Neural cell (in vitro differentiated cells): ENCODE measurements around the gene FETUB. TPM values are rescaled to one million over a fixed set of nuclear protein-coding genes. Genes with fewer than 3 reads are reported as not detected.

ENCODE experiments used
- H2AFZ ChIP-seq: fragments of 200-600, 300-800 bp; sonication (generic), shearing (Covaris generic); 2 replicates; pipeline ENCODE4 v1.6.0; 2014; ENCODE audit warnings: low read depth, mild to moderate bottlenecking, antibody characterized with exemption, low read length, moderate library complexity
- H3F3A ChIP-seq: fragments of 200-600 bp; shearing (Covaris generic); 2 replicates; pipeline ENCODE4 v1.6.1; 2016; ENCODE audit warnings: mild to moderate bottlenecking, moderate library complexity, mixed read lengths, antibody characterized with exemption, low read length; ENCODE audit not compliant: insufficient read depth, poor library complexity, severe bottlenecking
- H3K27ac ChIP-seq: fragments of 200-600, 300-800 bp; sonication (generic), shearing (Covaris generic); 2 replicates; pipeline ENCODE4 v1.5.1; 2014; ENCODE audit warnings: mild to moderate bottlenecking, low read length, moderate library complexity
- H3K27me3 ChIP-seq: fragments of 300-800, 200-600 bp; sonication (generic), shearing (Covaris generic); 2 replicates; pipeline ENCODE4 v1.6.0; 2014; ENCODE audit warnings: mild to moderate bottlenecking, low read depth, low read length, moderate library complexity; ENCODE audit not compliant: insufficient read depth
- H3K36me3 ChIP-seq: fragments of 300-800, 200-600 bp; sonication (generic), shearing (Covaris generic); 2 replicates; pipeline ENCODE4 v1.5.1; 2014; ENCODE audit warnings: mild to moderate bottlenecking, antibody characterized with exemption, low read length, moderate library complexity; ENCODE audit not compliant: insufficient read depth
- H3K4me2 ChIP-seq: fragments of 300-800, 200-600 bp; sonication (generic), shearing (Covaris generic); 2 replicates; pipeline ENCODE4 v1.6.0; 2014; ENCODE audit warnings: mild to moderate bottlenecking, low read length
- H3K4me3 ChIP-seq: fragments of 300-800, 200-600 bp; sonication (generic), shearing (Covaris generic); 2 replicates; pipeline ENCODE4 v1.5.1; 2014; ENCODE audit warnings: mild to moderate bottlenecking, low read length, moderate library complexity
- H3K79me2 ChIP-seq: fragments of 200-600 bp; shearing (Covaris generic); replicated peaks from 2 replicates; pipeline ENCODE4 v1.6.0; 2014; ENCODE audit warnings: mild to moderate bottlenecking, low read length, moderate library complexity; ENCODE audit not compliant: insufficient read depth
- H3K9ac ChIP-seq: fragments of 300-800, 200-600 bp; sonication (generic), shearing (Covaris generic); 2 replicates; pipeline ENCODE4 v1.6.1; 2016; ENCODE audit warnings: mild to moderate bottlenecking, low read length, mixed read lengths
- H3K9me2 ChIP-seq: fragments of 200-600 bp; shearing (Covaris generic); 2 replicates; pipeline ENCODE4 v1.6.1; 2016; ENCODE audit warnings: mild to moderate bottlenecking, low read length, mixed read lengths; ENCODE audit not compliant: insufficient read depth
- H3K9me3 ChIP-seq: fragments of 200-600, 300-800 bp; sonication (generic), shearing (Covaris generic); 2 replicates; pipeline ENCODE4 v1.6.1; 2016; ENCODE audit warnings: mild to moderate bottlenecking, mixed run types, low read length, moderate library complexity, mixed read lengths
- H4K20me1 ChIP-seq: fragments of 200-600 bp; shearing (Covaris generic); 2 replicates; pipeline ENCODE4 v1.6.1; 2016; ENCODE audit warnings: mild to moderate bottlenecking, mixed run types; ENCODE audit not compliant: insufficient read depth
- EP300 ChIP-seq: fragments of 450-650 bp; conservative IDR thresholded peaks from 2 replicates; pipeline ENCODE4 v1.6.1; 2014; ENCODE audit warnings: antibody characterized with exemption, mild to moderate bottlenecking, moderate library complexity; ENCODE audit not compliant: poor library complexity, severe bottlenecking
- EZH2 ChIP-seq: fragments of 200-600, 300-800 bp; shearing (Covaris generic), sonication (generic); IDR thresholded peaks from 2 replicates; pipeline ENCODE4 v1.6.1; 2014; ENCODE audit warnings: antibody characterized with exemption, low read length, borderline replicate concordance, mild to moderate bottlenecking; ENCODE audit not compliant: insufficient read depth, poor library complexity, severe bottlenecking
- MXI1 ChIP-seq: fragments of 450-650 bp; conservative IDR thresholded peaks from 2 replicates; pipeline ENCODE4 v1.6.1; 2014; ENCODE audit warnings: antibody characterized with exemption, mild to moderate bottlenecking; ENCODE audit not compliant: poor library complexity, severe bottlenecking
- POLR2AphosphoS5 ChIP-seq: IDR thresholded peaks from 2 replicates; pipeline ENCODE4 v1.6.1; 2012
- RAD21 ChIP-seq: fragments of 450-650 bp; conservative IDR thresholded peaks from 2 replicates; pipeline ENCODE4 v1.6.1; 2014; ENCODE audit warnings: antibody characterized with exemption, mild to moderate bottlenecking, moderate library complexity
- SMC3 ChIP-seq: fragments of 450-650 bp; conservative IDR thresholded peaks from 2 replicates; pipeline ENCODE4 v1.6.1; 2014; ENCODE audit warnings: antibody characterized with exemption, mild to moderate bottlenecking, moderate library complexity; ENCODE audit not compliant: poor library complexity
- TAF1 ChIP-seq: IDR thresholded peaks from 2 replicates; pipeline ENCODE4 v1.6.1; 2012; ENCODE audit warnings: low read depth
- polyA plus RNA-seq: library from polyadenylated mRNA; depleted of rRNA; stranded (reverse); fragments of >200 nt; gene quantifications from 2 replicates; pipeline ENCODE4 v1.2.3, GENCODE V29; 2014
- TF ChIP-seq, protein P1 (sequence below): fragments of 450-650 bp; IDR thresholded peaks from 2 replicates; pipeline ENCODE4 v1.5.1; 2014; ENCODE audit warnings: antibody characterized with exemption, mild to moderate bottlenecking, moderate library complexity; ENCODE audit not compliant: poor library complexity, severe bottlenecking
- TF ChIP-seq, protein P2 (sequence below): IDR thresholded peaks from 2 replicates; pipeline ENCODE4 v1.6.1; 2012; ENCODE audit warnings: borderline replicate concordance

Gene FETUB
- polyA plus RNA-seq, 1 donor from 2014 or later = not detected

DNA sequence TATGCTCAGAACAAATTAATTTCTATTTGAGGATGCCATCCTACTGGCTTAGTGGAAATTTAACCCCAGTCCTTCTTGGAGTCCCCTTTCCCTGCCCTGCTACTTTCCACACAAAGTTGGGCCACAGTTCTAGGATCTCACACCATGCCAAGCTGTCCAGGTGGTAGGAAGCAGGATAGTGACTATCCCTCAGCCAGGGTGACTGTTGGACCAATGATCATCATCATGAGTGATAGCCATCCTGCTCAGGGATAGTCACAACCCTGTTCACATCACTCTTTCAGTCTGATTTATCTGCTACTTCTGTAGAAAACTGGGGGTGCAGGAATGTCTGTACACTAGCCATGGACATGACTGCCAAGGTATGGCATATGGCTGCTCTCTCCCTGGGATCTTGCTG lies 38.4 kb downstream of the FETUB start:
- Histone ChIP-seq H4K20me1 (no peaks in the 10 kb centered on the region), H3K27me3 (no peaks in the 10 kb centered on the region), H3K4me3 (no peak overlapping the region), H3K4me2 (no peak overlapping the region), H2AFZ (no peak overlapping the region), H3K9me2 (no peaks in the 10 kb centered on the region), H3K79me2 (no peaks in the 10 kb centered on the region), H3K9me3 (no peaks in the 10 kb centered on the region), H3K36me3 (no peaks in the 10 kb centered on the region), H3F3A (no peaks in the 10 kb centered on the region), H3K27ac (no peak overlapping the region), H3K9ac (no peak overlapping the region)
- TF ChIP-seq, protein P1, sequence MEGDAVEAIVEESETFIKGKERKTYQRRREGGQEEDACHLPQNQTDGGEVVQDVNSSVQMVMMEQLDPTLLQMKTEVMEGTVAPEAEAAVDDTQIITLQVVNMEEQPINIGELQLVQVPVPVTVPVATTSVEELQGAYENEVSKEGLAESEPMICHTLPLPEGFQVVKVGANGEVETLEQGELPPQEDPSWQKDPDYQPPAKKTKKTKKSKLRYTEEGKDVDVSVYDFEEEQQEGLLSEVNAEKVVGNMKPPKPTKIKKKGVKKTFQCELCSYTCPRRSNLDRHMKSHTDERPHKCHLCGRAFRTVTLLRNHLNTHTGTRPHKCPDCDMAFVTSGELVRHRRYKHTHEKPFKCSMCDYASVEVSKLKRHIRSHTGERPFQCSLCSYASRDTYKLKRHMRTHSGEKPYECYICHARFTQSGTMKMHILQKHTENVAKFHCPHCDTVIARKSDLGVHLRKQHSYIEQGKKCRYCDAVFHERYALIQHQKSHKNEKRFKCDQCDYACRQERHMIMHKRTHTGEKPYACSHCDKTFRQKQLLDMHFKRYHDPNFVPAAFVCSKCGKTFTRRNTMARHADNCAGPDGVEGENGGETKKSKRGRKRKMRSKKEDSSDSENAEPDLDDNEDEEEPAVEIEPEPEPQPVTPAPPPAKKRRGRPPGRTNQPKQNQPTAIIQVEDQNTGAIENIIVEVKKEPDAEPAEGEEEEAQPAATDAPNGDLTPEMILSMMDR = no peak
- TF ChIP-seq RAD21 = no peak
- no peak for TF ChIP-seq MXI1
- no peak for TF ChIP-seq SMC3
- no peak for TF ChIP-seq POLR2AphosphoS5
- no peak for TF ChIP-seq TAF1
- TF ChIP-seq EP300 = no peak
- TF ChIP-seq, protein P2, sequence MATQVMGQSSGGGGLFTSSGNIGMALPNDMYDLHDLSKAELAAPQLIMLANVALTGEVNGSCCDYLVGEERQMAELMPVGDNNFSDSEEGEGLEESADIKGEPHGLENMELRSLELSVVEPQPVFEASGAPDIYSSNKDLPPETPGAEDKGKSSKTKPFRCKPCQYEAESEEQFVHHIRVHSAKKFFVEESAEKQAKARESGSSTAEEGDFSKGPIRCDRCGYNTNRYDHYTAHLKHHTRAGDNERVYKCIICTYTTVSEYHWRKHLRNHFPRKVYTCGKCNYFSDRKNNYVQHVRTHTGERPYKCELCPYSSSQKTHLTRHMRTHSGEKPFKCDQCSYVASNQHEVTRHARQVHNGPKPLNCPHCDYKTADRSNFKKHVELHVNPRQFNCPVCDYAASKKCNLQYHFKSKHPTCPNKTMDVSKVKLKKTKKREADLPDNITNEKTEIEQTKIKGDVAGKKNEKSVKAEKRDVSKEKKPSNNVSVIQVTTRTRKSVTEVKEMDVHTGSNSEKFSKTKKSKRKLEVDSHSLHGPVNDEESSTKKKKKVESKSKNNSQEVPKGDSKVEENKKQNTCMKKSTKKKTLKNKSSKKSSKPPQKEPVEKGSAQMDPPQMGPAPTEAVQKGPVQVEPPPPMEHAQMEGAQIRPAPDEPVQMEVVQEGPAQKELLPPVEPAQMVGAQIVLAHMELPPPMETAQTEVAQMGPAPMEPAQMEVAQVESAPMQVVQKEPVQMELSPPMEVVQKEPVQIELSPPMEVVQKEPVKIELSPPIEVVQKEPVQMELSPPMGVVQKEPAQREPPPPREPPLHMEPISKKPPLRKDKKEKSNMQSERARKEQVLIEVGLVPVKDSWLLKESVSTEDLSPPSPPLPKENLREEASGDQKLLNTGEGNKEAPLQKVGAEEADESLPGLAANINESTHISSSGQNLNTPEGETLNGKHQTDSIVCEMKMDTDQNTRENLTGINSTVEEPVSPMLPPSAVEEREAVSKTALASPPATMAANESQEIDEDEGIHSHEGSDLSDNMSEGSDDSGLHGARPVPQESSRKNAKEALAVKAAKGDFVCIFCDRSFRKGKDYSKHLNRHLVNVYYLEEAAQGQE = no peak
- TF ChIP-seq EZH2 = no peak

DNA sequence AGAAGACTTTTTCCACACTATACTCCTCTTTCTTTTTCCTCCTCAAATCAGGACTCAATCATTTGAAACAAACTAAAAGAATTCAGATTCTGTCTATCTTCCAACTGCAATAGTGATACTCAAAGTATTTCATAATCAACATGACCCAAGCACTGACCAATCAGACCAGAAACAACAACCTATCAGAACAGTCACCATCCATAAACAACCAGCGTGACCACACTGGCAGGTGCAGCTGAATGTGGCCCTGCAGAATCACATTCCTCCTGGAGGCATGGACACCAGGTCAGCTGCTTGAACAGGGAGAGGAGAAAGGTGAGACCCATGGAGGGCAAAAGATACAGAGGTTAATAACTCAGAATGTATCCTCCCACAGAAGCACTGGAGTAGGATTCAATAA lies 39.0 kb downstream of the FETUB start:
- H3K27me3 ChIP-seq = no peaks in the 10 kb centered on the region
- no peak overlapping the region for H3K4me2 ChIP-seq
- H3K27ac ChIP-seq = no peak overlapping the region
- no peaks in the 10 kb centered on the region for H3F3A ChIP-seq
- no peak overlapping the region for H3K4me3 ChIP-seq
- TF ChIP-seq EP300 = no peak
- TF ChIP-seq POLR2AphosphoS5 = no peak
- no peak for TF ChIP-seq TAF1
- TF ChIP-seq, protein P1 = no peak
- no peak for TF ChIP-seq MXI1
- no peak for TF ChIP-seq SMC3
- TF ChIP-seq, protein P2 = no peak
- no peak for TF ChIP-seq EZH2
- TF ChIP-seq RAD21 = no peak
- no peaks in the 10 kb centered on the region for H3K36me3 ChIP-seq
- H3K79me2 ChIP-seq = no peaks in the 10 kb centered on the region
- no peaks in the 10 kb centered on the region for H3K9me2 ChIP-seq
- H3K9ac ChIP-seq = no peak overlapping the region
- H4K20me1 ChIP-seq = no peaks in the 10 kb centered on the region
- no peaks in the 10 kb centered on the region for H3K9me3 ChIP-seq
- no peak overlapping the region for H2AFZ ChIP-seq
